IPS DF 19.7 (cell line): ENCODE measurements around the gene KCNE3.

ENCODE experiments used
- DNase-seq: peaks from one replicate; pipeline ENCODE4 v3.0.0-alpha.2; 2013; ENCODE audit warnings: low read depth, low spot score

The KCNE3 gene, protein sequence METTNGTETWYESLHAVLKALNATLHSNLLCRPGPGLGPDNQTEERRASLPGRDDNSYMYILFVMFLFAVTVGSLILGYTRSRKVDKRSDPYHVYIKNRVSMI

GRCh38 chr11:74466916-74467885, at the start of gene KCNE3:
Gene KCNE3, minus strand, starts transcription at chr11:74467549. Its CDS starts 9,986 bp downstream, at chr11:74457563.
- no peak for DNase-seq

DNA sequence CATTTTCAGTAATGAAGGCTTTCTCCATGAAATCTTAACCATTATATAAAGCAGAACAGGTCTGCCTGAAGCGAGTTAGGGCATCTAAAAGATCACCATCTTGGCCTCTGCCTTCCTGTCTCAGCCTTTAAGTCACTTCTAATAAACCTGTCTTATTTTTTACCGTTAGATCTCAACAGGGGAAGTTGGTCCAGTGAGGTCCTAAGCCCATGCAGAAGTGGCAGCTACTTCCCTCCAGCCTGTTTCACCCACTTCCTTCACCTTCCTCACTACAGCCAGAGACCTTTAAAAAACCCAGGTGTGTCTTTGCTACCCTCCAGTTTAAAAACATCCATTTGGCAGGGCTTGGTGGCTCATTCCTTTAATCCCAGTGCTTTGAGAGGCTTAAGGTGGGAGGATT, 40.2 kb upstream of the KCNE3 start:
- no peak for DNase-seq

DNA sequence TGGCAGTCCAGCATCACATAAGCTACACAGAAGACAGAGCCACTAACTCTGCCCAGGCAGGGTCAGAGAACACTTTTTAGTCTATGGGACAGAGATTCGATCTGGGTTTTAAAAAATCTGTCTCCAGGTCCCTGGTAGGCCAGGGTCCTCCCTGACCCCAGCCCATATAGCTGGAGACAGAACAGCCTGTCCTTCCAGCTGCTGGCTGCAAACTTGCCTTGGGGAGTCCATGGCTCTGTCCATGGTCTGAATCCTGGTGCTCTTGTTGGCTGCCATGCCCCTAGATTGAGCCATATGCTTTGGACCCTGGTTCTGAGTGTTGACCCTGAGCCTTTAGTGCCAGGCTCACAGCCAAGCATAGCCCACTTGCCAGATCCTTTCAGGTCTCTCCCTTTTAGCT, 39.5 kb upstream of the KCNE3 start:
- no peak for DNase-seq

GRCh38 chr11:74505911-74506310, 38.6 kb upstream of the KCNE3 start:
- DNase-seq = no peak

- no peak for DNase-seq
Observed at GRCh38 chr11:74504100-74504691, 36.8 kb upstream of the KCNE3 start.

DNA sequence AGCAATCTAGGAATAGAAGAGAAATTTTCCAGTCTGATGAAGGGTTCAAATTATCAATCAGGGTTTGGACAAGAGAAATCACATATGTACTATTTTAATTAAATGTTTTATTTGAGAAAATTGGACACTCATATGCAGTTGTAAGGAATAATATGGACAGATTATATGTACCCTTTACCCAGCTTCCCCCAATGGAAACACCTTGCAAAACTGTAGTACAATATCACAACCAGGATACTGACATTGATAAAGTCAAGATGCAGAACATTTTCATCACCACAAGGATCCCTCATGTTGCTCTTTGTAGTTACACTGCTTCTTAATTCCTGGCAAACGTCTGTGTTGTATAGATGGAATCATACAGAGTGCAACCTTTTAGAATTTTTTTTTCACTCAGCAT, 27.6 kb upstream of the KCNE3 start:
- no peak for DNase-seq

DNA sequence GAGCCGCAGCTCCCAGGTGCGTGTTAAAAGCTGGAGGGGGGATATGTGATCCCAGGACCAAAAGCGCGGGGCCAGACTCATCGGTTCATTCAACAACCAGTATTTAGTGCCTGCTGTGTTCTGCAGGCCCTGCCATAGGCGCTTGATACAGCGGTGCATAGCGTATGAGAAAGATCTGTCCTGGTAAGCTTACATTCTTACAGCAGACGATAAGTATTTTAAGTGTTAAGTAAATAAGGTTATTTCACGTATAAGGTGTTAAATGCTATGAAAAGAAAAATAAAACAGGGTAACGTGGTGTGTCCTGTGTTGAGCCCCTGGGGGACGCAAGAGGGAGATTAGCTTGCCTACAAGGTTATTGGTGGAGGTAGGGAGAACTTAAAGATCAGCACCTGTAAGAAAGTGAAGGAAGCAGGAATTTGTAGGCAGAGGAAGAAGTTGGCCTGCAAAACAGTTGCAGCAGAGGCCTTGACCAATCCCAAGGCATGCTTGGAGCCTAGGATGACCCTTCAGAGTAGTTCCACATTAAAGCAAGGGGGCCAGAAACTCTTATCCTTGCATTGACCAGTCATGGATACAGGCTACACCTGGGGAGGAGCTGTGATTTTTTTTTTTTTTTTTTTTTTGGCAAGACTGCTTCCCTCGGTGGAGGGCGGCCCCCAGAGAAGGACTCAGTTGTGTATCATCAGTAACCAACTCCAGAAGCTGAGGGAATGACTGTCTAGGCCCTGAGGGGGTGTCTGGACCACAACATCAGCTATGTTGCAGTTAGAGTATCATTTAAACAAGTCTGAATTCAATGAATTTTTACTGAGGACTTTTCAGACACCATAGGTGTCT, 26.7 kb upstream of the KCNE3 start:
- DNase-seq = no peak

DNA sequence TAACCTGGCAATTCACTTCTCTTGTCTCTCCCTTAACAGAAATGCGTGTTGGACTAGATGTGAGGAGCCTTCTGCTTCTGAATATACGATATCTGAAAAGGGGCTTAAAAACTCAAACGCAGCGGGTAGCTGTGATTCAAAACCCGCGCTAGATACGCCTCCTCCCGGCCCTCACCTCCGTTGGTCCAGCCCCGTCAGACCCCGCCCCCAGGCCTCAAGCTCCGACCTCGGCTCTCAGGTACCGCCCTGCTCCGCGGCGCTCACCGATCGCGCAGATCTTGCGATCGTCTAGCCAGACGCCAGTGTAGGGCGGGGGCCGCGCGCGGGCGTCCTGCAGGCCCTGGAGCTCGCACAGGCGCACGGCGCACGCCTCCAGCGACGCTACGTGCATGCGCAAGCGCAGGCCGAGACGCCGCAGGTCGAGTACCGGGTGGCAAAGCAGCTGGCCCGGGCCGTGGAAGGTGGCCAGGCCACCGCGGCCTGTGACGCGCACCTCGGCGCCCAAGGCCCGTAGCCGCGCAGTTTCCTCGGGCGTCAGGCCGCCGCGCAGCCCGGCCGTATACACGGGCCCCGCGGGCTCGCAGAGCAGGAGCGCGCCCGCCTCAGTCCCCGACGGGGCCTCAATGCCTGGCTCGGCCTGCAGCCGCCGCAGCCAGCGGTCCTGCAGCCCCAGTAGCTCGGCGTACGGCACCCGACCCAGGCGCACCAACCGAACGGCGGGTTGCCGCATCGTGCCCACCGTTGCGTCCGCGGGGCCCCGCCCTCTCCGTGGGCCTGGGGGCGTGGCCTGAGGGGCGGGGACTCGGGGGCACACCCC, 25.8 kb upstream of the KCNE3 start, which contains the start of gene LIPT2:
LIPT2 (minus strand) TSS at position 751 of the 817 bp plus-strand sequence; CDS start at position 730, 21 bp downstream.
- DNase-seq = peak; percentile 88

DNA sequence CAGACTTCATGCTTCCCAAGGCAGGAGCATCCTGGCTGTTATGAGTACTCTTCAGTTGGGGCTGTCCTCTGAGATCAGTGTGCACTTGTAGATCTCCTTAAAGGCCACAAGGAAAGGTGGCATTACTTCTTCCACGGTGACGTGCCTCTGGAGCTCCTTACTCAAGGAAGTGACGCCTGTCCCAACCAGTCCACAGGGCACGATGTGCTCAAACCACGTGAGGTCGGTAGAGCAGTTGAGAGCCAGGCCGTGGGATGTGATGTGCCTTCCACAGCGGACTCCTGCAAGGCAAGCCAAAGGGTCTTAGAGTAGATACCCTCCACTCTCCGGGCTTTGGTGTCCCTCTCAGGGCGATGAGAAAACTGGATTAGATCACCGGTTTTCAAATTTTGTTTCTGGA, 24.7 kb upstream of the KCNE3 start:
- no peak for DNase-seq

DNA sequence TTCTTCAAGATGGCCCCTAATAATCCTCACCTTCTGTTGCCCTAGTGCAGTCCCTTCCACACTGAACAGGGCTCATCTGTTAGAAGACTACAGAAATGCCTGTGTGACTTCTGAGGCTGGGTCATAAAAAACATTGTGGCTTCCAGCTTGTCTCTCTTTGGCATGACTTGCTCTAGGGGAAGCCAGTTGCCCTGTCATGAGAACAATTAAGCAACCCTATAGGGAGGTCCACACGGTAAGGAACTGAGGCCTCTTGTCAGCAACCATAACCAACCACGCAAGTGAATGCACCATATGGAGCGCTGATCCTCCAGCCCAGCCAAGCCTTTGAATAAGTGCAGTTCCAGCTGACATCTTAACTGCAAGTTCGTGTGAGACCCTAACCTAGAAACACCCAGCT, 23.6 kb upstream of the KCNE3 start:
- DNase-seq = no peak

- DNase-seq = no peak
Observed at GRCh38 chr11:74487875-74488274, 20.5 kb upstream of the KCNE3 start.

- no peak for DNase-seq
Observed at GRCh38 chr11:74485868-74486267, 18.5 kb upstream of the KCNE3 start.

GRCh38 chr11:74480688-74481417, 13.5 kb upstream of the KCNE3 start:
- no peak for DNase-seq

DNA sequence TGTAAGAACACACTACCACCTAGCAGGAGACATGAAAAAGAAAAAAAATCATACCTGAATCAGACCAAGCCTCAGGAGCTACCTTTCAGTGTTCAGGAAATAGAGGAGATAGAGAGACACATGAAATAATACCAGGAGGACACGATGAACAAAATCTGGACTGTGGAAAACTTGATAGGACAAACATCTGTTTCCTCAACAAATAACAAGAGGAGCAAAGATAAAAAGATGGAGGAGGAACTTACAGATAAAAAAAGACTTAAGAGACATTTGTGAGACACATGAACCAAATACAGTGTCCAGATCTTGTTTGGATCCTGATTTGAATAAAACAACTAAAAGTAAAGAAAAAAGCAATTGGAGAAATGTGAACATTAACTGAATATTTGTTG, 12.4 kb upstream of the KCNE3 start:
- no peak for DNase-seq

DNA sequence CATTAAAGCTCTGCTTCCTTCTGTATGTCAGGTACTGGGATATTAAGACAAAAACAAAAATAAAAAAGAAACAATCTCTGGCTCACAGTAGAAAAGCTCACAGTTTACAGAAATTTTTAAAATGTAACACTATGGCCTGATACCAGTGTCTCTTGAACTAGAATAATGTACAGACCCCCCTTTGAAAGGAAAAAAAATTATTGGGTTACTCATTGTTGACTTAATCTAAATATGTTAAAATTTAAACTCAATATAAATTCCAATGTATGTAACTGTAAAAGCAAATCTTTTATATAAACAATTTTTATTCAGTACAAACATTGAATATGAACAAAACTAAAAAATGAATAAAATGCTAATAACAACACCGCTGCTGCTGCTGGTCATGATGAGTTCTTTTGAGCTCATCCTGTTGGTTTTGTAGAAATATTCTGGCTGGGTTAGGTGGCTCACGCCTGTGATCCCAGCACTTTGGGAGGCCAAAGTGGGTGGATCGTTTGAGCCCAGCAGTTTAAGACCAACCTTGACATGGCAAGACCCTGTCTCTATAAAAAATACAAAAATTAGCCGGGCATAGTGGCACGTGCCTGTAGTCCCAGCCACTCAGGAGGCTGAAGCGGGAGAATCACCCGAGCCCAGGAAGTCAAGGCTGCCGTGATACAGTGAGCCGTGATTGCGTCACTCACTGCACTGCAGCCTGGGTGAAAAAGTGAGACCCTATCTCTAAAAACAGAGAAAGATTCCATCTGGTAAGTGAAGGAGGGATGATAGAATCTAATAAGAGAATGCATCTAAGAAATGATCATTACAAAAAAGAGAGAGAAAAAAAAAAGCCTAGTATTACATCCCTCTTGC, 11.8 kb upstream of the KCNE3 start:
- no peak for DNase-seq

DNA sequence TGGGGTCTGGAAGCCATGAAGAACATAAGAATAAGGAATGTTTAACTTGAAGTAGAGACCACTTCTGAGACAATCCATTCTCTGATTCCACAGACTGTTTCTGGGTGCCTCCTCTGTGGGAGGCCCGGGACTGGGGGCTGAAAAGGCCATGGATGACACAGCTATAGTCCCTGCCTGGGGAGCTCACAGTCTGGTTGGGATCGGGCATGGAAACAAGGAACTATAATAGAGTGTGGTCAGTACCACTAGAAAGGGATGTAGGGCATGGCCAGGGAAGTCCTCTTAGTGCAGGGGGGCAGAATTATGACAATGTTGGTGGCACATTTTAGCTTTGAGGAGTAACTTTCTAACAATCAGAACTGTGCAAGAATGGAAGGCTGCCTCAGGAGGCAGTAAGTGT, 9.2 kb upstream of the KCNE3 start:
- DNase-seq = no peak

DNA sequence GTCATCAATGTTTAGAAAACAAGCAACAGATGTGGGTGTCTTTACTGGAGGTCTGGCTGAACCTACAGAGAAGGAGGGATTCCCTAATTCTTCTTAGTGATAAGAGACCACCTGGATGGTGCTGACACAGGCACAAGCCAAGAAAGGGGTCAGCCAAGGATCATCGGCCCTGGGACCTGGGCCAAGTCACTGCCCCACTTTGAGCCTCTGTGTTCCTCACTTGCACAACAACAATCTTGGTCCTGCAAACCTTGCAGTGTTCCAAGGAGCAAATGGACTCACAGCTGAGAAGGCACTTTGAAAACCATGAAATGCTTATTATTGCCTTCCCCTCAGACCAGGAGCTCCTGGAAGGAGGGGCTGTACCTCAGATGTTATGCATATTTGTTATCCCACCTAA, 7.0 kb upstream of the KCNE3 start:
- DNase-seq = no peak

DNA sequence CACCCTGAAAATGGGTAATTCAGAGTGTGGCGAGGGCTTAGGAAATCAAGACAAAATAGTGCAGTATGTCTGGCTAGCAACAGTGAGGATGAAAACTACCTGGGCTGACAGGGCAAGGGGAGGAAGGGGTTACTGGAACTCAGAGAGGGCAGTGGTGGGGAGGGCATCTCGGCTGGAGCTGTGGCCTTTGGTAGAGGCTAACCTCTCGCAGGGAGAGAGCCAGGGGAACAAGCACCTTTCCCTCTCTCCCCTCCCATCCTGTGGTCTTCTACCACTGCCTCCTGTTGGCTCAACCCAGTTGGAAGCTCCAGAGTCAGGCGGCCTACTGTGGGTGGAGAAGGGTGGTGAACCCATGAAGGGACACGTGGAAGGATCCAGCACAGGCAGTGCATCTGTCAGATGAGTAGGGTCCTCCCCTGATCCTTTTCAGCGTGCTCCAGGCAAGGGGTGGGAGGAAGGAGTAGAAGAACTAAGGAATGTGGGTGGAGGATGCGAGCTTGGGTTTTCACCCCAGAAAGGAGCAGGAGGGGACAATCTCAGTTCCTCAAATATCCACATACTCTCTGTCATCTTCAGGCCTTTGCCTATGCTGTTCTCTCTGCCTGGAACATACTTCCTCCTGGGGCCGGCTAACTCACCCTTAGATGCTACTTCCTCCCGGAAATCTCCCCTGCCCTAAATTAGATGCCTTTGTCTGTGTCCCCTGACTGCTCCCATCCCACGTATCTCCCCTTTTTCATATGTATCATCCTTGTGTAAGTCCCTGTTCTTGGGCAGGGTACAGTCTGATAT, 6.2 kb upstream of the KCNE3 start:
- no peak for DNase-seq
